HG03571 (cell line): ENCODE results near the gene FAM161B.
A peak's percentile ranks its signal among the peaks of the same experiment; 100 is the strongest.
"Not testable (repeated sequence)": the region's sequence is repeated elsewhere in the genome, so short reads cannot be mapped to it uniquely, and the experiment has no call there.

Experiments
- ATAC-seq: cut with Tn5 transposase; IDR thresholded peaks from one replicate; pipeline ENCODE4 v1.9.1; 2021; ENCODE audit not compliant: unreplicated experiment

The FAM161B gene

DNA sequence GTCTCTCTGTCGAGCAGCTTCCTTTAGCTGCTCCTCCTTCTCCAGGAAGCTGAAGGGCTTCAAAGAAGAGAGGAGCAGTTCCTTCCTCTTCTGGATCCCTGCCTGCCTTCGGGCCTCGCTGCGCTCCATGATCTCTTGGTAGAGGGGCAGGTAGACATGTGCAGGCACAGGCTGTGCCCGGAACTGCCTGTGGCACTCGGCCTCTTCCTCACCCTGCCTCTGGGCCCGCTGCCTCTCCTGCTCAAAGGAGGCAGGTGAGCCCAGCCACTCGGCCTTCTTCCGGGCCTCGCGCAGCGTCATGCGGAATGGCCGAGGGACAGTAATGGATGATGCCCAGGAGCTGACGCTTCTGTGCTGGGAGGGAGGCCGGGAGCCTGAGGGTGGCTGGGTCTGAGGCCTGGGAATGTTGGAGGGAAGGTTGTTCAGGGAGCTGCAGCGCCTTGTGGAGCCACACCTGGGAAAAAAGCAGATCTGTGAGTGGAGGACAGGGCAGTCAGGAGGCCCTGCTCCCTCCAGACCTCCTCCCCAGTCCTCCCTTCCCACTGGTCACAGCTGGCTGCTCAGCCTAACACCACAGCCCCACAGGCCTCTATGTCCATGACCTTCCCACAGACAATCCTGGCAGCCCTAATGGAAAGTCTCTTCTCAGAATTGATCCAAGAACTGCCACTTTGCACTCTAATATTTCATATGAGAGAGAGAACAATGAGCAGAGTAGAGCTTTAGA lies 5.3 kb downstream of the FAM161B start:
- no peak for ATAC-seq

GRCh38 chr14:73943083-73943482 lies 6.8 kb downstream of the FAM161B start:
- ATAC-seq: no peak

DNA sequence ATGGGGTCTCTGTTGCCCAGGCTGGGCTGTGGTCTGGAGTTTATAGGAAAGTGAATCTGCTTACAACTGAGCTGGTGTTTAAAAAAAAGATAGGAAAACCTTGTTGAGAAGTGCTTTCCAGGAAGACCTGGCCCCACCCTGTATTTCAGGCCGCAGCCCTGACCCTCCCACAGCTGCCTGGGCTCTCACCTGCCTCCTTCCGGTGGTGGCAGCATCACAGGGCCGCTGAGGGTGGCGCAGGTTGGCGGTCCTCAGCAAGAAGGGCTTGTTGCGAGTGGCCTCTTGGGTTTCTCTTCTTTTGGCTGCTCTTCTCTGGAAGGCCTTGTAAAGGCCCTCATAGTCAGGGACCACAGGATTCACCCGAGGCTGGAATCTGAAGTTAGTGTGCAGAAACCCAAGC lies 7.7 kb downstream of the FAM161B start:
- no peak for ATAC-seq

DNA sequence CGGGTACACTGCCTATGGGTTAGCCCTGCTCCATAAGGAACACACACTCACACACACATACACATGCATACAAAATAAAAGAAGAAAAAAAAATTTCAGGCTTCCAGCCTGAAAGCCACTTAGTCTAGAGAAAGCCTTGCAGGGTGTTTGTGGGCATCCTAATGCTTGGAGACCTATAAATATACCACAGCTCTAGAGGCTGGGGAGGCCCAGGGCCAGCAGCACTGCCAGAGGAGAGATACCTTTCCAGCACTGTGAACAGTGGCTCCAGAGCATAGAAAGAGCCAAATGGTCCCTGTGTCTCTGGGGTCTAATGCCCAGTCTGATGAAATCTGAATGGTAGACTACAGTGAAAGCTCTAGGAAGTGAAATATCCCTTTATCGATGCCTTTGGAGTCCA lies 12.9 kb downstream of the FAM161B start:
- no peak for ATAC-seq

DNA sequence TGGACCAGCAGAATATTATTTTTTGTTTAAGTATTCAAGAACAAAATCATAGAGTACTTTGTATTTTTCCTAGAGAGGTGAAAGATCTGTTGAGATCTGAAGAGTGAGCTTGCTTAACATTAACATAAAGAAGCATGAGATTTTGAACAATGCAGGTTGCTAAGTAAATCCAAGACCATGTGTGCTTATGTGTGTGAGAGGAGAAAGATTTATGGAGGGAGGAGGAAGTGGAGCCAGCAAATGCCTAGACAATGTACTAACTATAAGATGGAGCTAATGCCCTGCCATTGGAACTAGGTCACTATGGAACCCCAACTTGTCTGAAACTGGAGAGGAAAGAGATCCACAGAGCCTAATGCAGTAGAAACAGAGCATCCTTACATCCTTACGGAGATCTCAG lies 13.3 kb downstream of the FAM161B start:
- no peak for ATAC-seq

GRCh38 chr14:73935666-73936065 lies 14.2 kb downstream of the FAM161B start:
- no peak for ATAC-seq

DNA sequence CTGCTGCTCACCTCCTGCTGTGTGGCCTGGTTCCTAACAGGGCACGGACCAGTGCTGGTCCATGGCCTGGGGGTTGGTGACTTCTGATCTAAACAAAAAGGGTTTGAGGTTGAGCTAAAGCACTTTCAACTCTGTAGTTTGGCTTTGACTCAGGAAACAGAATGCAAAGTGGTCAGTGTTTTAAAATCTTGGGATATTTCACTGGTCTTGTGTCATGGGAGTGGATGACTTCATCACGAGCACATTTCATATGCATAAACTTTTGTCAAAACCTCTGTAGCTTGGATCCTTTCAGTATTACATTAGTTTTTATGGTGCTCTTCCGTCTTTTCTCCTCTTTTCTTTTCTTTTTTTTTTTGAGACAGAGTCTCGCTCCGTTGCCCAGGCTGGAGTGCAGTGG lies 25.6 kb downstream of the FAM161B start:
- ATAC-seq: no peak

- ATAC-seq: not testable (repeated sequence)
These were observed 30.4 kb downstream of the FAM161B start for GRCh38 chr14:73919457-73919856.

DNA sequence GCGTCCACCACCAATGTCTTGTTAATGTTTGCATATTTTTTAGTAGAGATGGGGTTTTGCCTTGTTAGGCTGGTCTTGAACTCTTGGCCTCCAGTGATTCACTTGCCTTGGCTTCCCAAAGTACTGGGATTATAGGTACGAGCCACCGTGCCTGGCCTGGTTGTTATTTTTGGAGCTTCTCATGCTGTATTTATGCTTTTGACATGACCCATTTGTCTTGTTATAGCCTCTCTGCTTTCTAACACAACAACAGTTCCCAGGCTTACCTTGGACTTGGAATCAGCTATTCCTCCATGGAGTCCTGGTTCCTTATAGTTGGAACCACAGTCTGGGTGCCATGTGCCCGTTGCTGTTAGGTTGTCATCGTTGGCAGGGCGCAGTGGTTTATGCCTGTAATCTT lies 33.6 kb downstream of the FAM161B start:
- no peak for ATAC-seq

DNA sequence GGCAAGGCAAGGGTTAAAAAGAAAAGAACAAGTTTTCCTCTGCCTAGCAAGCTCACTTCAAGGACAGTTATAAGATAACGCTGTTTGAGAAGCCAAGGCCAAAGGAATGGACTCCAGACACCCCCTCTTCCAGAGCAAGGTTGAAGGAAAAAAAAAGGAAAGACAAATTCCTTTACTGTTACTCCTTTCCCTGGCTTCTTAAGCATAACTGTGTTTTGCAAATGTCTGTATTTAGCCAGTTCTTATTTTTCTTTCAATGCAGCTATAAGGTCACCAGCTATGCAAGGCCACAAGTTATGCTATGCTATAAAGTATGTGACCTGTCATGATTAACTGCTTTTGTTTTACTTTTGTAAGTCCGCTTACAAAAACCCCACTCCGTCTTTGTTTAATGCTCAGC lies 36.6 kb downstream of the FAM161B start:
- ATAC-seq: no peak

DNA sequence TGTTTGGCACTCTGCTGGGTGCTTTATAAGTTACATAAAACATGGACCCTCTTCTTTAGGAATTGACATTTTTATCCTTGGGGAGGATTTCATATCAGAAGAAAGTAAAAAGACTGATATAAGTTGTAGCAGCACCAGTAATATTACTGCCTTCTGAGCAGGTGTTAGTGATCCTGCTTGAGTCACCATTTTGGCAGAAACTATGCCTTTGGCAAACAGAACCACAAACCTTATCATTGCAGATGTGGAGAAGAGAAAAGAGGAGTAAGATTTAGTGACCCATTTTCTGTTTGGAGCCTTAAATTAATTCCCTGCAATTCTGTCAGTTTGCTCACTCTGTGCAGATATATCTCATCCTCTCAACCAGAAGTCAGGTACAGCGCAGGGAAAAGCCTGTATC lies 40.2 kb downstream of the FAM161B start:
- no peak for ATAC-seq

DNA sequence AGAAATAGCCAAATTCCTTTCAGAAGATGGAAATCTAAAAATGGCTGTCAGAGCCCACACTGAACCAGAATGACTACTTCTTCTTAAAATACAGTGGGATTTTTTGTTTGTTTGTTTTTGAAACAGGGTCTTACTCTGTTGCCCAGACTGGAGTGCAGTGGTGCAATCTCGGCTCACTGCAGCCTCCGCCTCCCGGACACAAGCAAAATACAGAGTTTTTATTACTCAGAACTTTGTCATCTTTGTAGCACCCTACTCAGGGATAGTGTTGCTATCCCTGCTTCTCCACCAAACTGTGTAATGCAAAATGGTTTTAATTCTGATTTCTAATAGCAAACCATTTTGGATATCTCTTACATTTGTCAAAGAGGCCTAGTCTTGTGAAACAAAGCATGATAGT lies 46.9 kb downstream of the FAM161B start:
- no peak for ATAC-seq

GRCh38 chr14:73896521-73896920 lies 53.4 kb downstream of the FAM161B start:
- no peak for ATAC-seq

- no peak for ATAC-seq
These were observed 54.0 kb downstream of the FAM161B start for GRCh38 chr14:73895939-73896338.

- not testable (repeated sequence) for ATAC-seq
These were observed 55.7 kb downstream of the FAM161B start for GRCh38 chr14:73894180-73894687.

DNA sequence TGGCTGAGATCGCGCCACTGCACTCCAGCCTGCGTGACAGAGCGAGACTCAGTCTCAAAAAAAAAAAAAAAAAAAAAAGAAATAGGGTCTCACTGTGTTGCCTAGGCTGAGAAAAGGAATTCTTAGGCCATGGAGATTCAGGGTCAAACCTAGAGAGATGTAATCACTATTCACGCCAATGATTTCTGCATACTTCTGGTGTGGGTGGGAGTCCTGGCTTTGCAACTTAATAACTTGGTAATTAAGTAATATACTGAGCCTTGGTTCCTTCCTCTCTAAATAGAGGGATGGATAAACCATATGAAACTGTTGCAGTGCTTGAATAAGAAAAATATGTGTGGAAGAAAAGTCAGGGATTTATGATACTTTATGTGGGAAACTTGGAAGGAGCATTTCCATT lies 60.5 kb downstream of the FAM161B start:
- ATAC-seq: no peak

DNA sequence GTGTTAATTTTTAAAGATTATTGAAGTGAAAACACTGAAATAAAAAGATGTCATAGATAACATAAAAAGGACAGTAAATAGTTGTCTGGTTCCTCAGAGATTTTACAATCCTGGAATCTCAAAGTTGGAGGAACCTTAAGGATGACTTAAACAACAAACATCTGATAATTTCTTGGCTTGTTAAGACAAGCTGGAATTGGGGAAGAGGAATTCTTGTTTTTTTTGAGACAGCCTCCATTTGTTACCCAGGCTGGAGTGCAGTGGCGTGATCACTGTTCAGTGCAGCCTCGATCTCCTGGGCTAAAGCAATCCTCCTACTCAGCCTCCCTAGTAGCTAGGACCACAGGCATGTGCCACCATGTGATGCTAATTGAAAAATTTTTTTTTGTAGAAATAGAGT lies 60.9 kb downstream of the FAM161B start:
- no peak for ATAC-seq

DNA sequence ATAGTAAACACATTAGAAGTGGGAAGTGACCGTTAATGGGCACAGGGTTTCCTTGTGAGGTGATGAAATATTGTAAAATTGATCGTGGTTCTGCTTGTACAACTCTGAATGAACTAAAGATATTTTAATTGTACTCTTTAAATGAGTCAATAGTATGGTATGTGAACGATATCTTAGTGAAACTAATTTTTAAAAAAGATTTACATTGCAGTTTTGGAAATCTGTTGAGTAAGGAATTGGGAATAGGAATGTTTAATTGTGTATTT lies 61.5 kb downstream of the FAM161B start:
- no peak for ATAC-seq

DNA sequence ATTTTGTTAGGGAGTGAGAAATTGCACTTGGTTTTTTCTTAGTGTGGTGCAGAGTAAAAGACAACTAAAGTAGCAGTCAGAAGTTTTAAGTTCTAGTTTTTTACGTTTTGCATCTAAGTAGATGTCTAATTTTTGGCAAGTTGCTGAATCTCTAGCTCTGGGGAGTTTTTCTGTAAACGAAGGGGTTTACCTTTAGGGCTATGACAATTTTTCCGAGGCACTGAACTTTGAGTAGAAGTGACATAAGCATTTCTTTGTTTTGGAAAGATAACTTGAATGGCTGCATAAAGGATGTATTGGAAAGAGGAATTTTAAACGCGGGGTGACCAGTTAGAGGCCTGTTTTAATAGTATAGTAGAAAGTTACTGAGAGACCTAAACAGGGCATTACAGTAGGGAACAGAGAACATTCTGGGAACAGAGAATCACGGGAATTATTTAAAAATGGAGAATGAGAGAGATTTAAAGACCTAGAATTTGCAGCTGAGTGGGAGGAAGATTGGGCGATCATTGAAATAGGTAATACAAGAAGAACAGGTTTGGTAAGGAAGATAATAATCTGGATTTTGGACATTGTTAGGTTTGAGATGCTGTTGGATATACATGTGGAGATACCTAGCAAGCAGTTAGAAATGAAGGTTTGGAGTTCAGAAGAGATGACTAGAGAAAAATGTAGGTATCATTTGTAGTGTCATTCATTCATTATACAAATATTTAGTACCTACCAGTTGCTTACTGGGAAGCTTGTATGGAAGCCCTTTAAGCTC lies 62.0 kb downstream of the FAM161B start:
- ATAC-seq: no peak

DNA sequence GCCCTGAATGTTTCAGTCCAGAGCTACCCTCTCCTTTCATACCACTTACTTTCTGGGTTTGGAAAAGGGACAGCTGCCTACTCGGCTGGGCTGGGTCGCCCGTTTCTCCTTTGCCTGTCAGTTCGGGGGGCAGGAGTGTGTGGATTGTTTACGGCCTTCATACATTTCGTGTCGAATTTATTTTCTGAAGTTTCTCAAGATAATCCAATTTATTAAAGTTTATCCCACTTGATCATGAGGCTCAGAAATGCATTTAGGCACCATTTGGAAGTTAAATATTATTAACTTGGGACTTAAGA lies 62.6 kb downstream of the FAM161B start:
- no peak for ATAC-seq

DNA sequence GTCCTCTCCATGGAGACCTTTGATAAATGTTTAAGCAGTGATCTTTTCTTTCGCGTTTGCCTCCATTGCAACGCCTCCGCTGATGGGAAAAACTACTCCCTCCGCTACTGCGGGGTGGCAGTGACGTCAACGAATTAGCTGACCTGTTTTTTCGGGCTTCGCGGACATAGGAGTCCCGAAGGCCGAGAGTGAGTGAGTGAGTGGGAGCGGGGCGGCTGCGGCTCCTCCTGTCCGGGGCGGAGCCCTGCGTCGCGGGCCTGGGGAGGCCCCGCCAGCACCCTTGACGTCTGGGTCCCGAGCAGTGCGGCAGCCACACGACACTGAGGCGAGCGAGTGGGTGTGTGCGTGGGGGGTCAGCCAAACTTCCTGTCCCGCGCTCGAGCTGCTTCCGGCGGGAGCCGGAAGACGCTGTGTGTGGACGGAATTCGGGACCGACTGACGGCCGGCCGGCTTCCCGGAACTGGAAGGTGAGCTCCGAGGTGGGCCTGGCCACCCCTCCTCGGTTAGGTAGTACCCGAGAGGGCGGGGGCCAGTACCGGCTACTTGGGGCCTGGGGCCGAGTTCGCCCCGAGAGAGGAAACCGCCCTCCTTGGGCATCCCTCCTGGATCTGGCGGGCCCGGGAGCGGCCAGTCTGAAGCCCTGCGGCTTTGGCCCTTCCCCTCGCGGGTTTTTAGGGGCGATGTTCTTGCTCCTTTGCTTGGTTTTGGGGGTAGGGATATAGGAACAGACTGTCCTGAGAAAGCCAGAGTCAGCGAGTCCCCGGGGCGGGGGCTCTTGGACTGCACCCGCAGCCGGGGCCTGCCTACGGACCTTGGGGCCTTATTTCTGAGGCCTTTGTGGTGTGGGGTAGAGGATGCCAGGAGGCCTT lies 63.2 kb downstream of the FAM161B start, which contains the start of gene ZNF410:
Gene ZNF410 (plus strand): TSS at position 411 of the 869 bp plus-strand sequence. CDS start 5,317 bp downstream, outside the sequence.
- ATAC-seq: peak; percentile 91
